Endothelial cell (in vitro differentiated cells): ENCODE data around the gene MTMR4. TPM values are rescaled to one million over a fixed set of nuclear protein-coding genes. Genes with fewer than 3 reads are reported as not detected.

ENCODE experiments used
- DNase-seq: peaks from one replicate; pipeline ENCODE4 v3.0.0; 2021; ENCODE audit warnings: low spot score
- H3K27ac Mint-ChIP-seq: one replicate; pipeline ENCODE4 v1.8.0; 2021; ENCODE audit warnings: mixed read lengths, inconsistent platforms; ENCODE audit not compliant: unreplicated experiment
- H3K27me3 Mint-ChIP-seq: one replicate; pipeline ENCODE4 v1.8.0; 2021; ENCODE audit warnings: mild to moderate bottlenecking, moderate library complexity, mixed read lengths, inconsistent platforms; ENCODE audit not compliant: unreplicated experiment
- H3K36me3 Mint-ChIP-seq: one replicate; pipeline ENCODE4 v1.8.0; 2021; ENCODE audit warnings: mild to moderate bottlenecking, low read depth, mixed read lengths, inconsistent platforms; ENCODE audit not compliant: unreplicated experiment
- H3K4me1 Mint-ChIP-seq: one replicate; pipeline ENCODE4 v1.8.0; 2021; ENCODE audit warnings: mild to moderate bottlenecking, mixed read lengths, inconsistent platforms; ENCODE audit not compliant: unreplicated experiment
- H3K4me3 Mint-ChIP-seq: one replicate; pipeline ENCODE4 v1.8.0; 2021; ENCODE audit warnings: mild to moderate bottlenecking, mixed read lengths, inconsistent platforms; ENCODE audit not compliant: unreplicated experiment
- H3K9me3 Mint-ChIP-seq: one replicate; pipeline ENCODE4 v1.8.0; 2021; ENCODE audit warnings: mixed read lengths, inconsistent platforms; ENCODE audit not compliant: unreplicated experiment
- CTCF ChIP-seq: fragments of 200-600 bp; sonication (generic); IDR thresholded peaks from one replicate; pipeline ENCODE4 v1.5.0; 2021; ENCODE audit warnings: antibody characterized with exemption; ENCODE audit not compliant: unreplicated experiment
- total RNA-seq: library from RNA; stranded (reverse); fragmentation: NEBNext Ultra II Directional; extraction: Animal tissue kit (Norgen Biotek cat#: 25700); gene quantifications from one replicate; pipeline ENCODE4 v1.2.1, GENCODE V29; 2021; ENCODE audit not compliant: unreplicated experiment

Gene MTMR4
- total RNA-seq, 1 donor from 2014 or later = 24.0 TPM

DNA sequence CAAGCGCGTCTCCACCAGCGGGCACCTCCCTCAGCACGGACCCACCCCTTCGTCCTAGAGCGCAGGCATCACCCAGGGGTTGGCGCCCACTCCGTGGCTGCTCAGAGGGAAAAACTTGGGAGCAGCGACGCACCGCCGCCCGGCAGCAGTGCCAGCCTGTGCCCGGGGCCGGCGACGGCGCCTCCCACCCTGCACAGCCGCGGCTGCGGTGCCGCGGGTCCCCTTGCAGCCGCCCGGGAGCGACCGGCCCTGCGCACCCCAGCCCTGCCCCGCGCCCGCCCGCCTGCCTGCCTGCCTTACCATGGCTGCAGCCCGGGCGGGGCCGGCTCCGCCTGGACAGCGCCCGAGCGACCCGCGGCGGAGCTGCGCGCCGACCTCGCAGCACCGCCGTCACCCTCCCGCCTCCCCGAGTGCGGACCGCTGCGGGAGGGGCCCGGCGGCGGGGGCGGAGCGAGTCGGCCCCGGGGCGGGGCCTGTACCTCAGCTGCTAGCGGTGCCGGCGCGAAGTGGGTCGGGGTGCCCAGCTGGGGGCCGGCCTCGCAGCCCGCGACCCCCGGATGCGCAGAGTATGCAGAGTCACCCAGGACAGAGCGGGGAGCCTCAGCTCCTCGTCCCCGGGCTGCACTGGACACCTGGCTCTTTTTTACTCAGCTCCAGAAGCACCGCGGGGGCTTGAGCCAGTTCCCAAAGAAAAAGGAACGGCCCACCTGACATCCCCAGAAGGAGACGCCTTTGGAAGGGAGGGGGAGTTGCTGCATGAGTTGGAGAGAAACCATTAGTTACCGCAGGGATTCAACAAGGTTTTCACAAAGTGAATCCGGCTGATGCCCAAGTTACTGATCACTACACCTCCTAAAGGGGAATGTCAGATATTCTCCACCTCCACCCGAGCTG is 17.5 kb upstream of the MTMR4 start:
- Mint-ChIP-seq H3K27me3 (peaks cover 19% of the 10 kb centered on the region), H3K9me3 (no peaks in the 10 kb centered on the region), H3K4me3 (peak overlapping the region; percentile 56), H3K27ac (no peak overlapping the region), H3K36me3 (peaks cover 4% of the 10 kb centered on the region), H3K4me1 (peaks cover 32% of the 10 kb centered on the region)
- DNase-seq = peak; percentile 57
- no peak for TF ChIP-seq CTCF

DNA sequence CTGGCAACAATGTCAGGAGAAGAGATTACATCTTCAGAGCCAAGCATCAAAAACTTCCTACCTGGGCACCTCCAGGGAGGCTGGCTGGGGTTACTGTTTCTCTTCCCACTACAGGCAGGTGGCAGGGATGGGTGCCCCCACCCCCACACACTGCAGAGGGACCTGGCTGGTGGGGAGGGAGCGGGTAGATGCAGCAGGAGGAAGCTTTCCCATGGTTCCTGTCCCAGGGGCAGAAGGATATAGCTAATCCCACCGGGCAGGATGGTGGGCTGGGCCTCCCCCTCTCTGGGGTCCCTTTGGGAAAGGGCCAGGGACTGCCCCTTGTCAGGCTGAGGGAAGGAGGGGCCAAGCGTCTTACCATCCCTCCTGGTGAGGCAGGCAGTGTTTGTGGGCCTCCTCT is 16.7 kb upstream of the MTMR4 start:
- H3K27me3 Mint-ChIP-seq = peaks cover 24% of the 10 kb centered on the region
- peaks cover 39% of the 10 kb centered on the region for H3K4me1 Mint-ChIP-seq

DNA sequence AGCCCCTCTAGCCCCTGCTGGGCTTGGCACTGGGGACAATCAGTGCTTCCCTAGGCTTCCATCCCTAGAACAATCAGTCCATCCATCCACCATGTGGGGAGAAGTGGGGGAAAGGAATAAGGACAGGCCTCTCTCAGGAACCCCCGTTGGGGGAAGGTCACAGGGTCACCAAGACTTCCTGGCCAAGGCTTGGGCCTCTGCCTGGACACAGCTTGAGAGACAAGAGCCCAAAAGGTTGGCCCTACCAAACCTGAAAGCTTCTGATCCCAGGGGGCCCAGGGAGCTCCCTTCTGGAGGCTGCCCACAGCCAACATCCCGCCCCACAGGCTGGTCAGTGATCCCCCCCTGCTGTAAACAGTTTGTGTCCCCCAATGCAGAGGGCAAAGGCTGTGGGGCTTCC is 16.2 kb upstream of the MTMR4 start:
- Mint-ChIP-seq H3K4me3 (no peak overlapping the region), H3K9me3 (no peaks in the 10 kb centered on the region), H3K36me3 (peaks cover 4% of the 10 kb centered on the region), H3K27ac (no peak overlapping the region), H3K27me3 (peaks cover 23% of the 10 kb centered on the region), H3K4me1 (peaks cover 40% of the 10 kb centered on the region)
- TF ChIP-seq CTCF = no peak
- DNase-seq = no peak

More for the DNA sequence above, 16.7 kb upstream of the MTMR4 start:
- H3K4me3 Mint-ChIP-seq = peak overlapping the region; percentile 51
- H3K27ac Mint-ChIP-seq = no peak overlapping the region
- DNase-seq = peak; percentile 9
- no peaks in the 10 kb centered on the region for H3K9me3 Mint-ChIP-seq
- TF ChIP-seq CTCF = no peak
- H3K36me3 Mint-ChIP-seq = peaks cover 4% of the 10 kb centered on the region

DNA sequence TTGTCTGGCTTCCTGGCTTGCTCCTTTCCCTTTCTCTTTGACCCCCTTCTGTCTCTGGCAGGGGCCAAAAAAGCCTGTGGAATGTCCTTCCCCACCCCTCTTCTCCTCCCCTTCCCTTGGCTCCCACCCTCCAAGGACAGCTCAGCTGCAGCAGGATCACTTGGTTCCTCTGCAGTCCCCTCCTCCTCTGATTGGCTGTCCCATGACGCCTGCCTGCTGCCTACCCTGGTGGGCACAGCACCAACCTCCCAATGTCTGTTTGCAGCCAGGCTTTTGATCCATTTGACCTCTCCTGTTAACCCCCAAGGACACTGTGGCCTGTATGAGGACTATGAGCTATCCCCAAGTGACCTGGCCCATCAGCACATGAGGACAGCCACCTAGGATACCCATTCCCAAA is 14.8 kb upstream of the MTMR4 start:
- Mint-ChIP-seq H3K36me3 (peaks cover 4% of the 10 kb centered on the region), H3K9me3 (no peaks in the 10 kb centered on the region), H3K4me3 (no peak overlapping the region), H3K27me3 (peaks cover 23% of the 10 kb centered on the region), H3K4me1 (peaks cover 53% of the 10 kb centered on the region), H3K27ac (no peak overlapping the region)
- no peak for TF ChIP-seq CTCF
- DNase-seq = no peak

DNA sequence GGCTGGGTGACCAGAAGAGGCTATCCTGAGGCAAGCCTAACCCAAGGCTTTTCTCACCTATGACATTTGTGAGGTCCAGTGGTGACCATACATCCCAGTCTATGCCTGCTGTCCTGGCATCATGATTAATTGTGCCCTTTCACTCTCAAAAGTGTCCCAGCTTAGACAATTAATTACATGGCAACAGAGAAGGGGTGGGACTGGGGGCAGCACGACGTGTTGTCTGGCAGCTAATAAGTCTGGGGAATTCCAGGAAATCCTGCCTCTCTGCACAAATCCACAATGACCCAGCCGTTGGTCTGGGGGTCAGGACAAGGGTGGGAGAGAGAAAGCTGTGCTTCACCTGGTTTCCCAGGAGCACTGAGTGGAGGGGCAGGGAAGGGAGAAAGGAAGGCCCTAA is 14.0 kb upstream of the MTMR4 start:
- H3K4me3 Mint-ChIP-seq = no peak overlapping the region
- peaks cover 4% of the 10 kb centered on the region for H3K36me3 Mint-ChIP-seq
- no peak overlapping the region for H3K27ac Mint-ChIP-seq
- no peak for DNase-seq
- no peak for TF ChIP-seq CTCF
- peaks cover 53% of the 10 kb centered on the region for H3K4me1 Mint-ChIP-seq
- no peaks in the 10 kb centered on the region for H3K9me3 Mint-ChIP-seq
- peaks cover 23% of the 10 kb centered on the region for H3K27me3 Mint-ChIP-seq
